Measurements from ENCODE around the gene SH3RF3. TPM values are rescaled to one million over a fixed set of nuclear protein-coding genes. Genes with fewer than 3 reads are reported as not detected.

Gene SH3RF3
- total and polyA plus RNA-seq, 10 of the 15 experiments (the other 5 are each of a cell fraction or from before 2014, with no cell fraction given): 0.08 to 8.8 (median 2.3) TPM

GRCh38 chr2:109333414-109334210, 204.6 kb downstream of the SH3RF3 start:
- H3K36me3 ChIP-seq (ENCODE audit: control insufficient read depth in 2 of 2, insufficient read depth in 2 of 2, low read length in 1 of 2): no peaks in the 10 kb centered on the region
- DNase-seq (ENCODE audit: low read depth, low spot score): no peak
- H4K20me1 ChIP-seq (ENCODE audit: control insufficient read depth, insufficient read depth): no peaks in the 10 kb centered on the region
- in situ Hi-C loops (cut with MboI): no loop called here
- H3K27me3 ChIP-seq (replicated peaks in 1 of 2; ENCODE audit: control insufficient read depth in 2 of 2, insufficient read depth in 2 of 2, low read length in 1 of 2): no peaks in the 10 kb centered on the region
- H2AFZ ChIP-seq (ENCODE audit: control insufficient read depth, low read depth, low read length): no peak overlapping the region; the same call in 1 of the 2 replicates
- ChIA-PET RAD21 (ENCODE audit: unreplicated experiment) (interaction anchor here (1.6 to 2.3 kb wide), 3 partner anchors 29 to 176 kb away, joined by 7 to 12 read pairs (median 10); no protein-coding TSS in a partner anchor), SMC1A (ENCODE audit: uncharacterized antibody, unreplicated experiment) (interaction anchor here (1.3 to 2.1 kb wide), 2 partner anchors 174 to 199 kb away, joined by 3 to 5 read pairs; no protein-coding TSS in a partner anchor), CTCF (interaction anchor here (0.7 to 1.7 kb wide), 2 partner anchors 116 to 120 kb away, joined by 3 to 5 read pairs; no protein-coding TSS in a partner anchor), POLR2A (no interaction called here)
- H3K9ac ChIP-seq (ENCODE audit: control insufficient read depth, insufficient read depth, low read length): no peak overlapping the region
- intact Hi-C loops (cut with micrococcal nuclease; ENCODE audit: unreplicated experiment): loop anchor here (2.0 to 10.0 kb wide), 3 partner anchors 119 to 205 kb away; partner anchors contain the start of gene SH3RF3
- H3K4me1 ChIP-seq (ENCODE audit: control insufficient read depth, insufficient read depth, low read length): peaks cover 35% of the 10 kb centered on the region
- 27% methylated on average over 7 of the region's 7 CpGs for WGBS (ENCODE audit: insufficient coverage, insufficient replicate concordance, low lambda C conversion rate, missing lambda C conversion rate)
- H3K9me3 ChIP-seq (replicated peaks; ENCODE audit: control insufficient read depth, insufficient read depth, low read length): no peaks in the 10 kb centered on the region
- H3K27ac ChIP-seq (ENCODE audit: control insufficient read depth, insufficient read depth): no peak overlapping the region
- no peaks in the 10 kb centered on the region for H3K79me2 ChIP-seq (ENCODE audit: control insufficient read depth, insufficient read depth, low read length)
- FAIRE-seq: peak; percentile 68
- H3K4me3 ChIP-seq: no peak overlapping the region
- BruUV-seq (replicated peaks): no TSS peak
- no peak overlapping the region; the same call in 1 of the 2 replicates for H3K4me2 ChIP-seq (ENCODE audit: control insufficient read depth, insufficient read depth)
- ATAC-seq: peak; percentile 52
- TF ChIP-seq MEF2B (IDR thresholded peaks at IDR 0.05; ENCODE audit: partially characterized antibody, poor library complexity, severe bottlenecking) (no peak), MTA2 (IDR thresholded peaks at IDR 0.05; ENCODE audit: low read depth) (0 out of 2 replicates have a peak, but pooled peaks have one; percentile 38), POLR2A (IDR thresholded peaks at IDR 0.05; ENCODE audit: low read depth, low read length) (no peak), MLLT1 (IDR thresholded peaks at IDR 0.05) (no peak), ZBTB40 (IDR thresholded peaks at IDR 0.05; ENCODE audit: borderline replicate concordance) (peak; percentile 76), ZNF592 (IDR thresholded peaks at IDR 0.05) (no peak), TCF12 (IDR thresholded peaks at IDR 0.05; ENCODE audit: low read depth, low read length) (no peak), MYC (IDR thresholded peaks at IDR 0.05; ENCODE audit: insufficient read depth, insufficient read length, insufficient replicate concordance, low read length, severe bottlenecking) (no peak), RELB (IDR thresholded peaks at IDR 0.05; ENCODE audit: low read depth) (0 out of 2 replicates have a peak, but pooled peaks have one; percentile 27), PML (IDR thresholded peaks at IDR 0.05; ENCODE audit: low read length) (no peak)

All from GM12878 (cell line).